GM19193 (cell line): ENCODE measurements around the gene PRRC2A.
A peak's percentile ranks its signal among the peaks of the same experiment; 100 is the strongest.

ENCODE experiments used
- POLR2A ChIP-seq: IDR thresholded peaks from 4 replicates; pipeline ENCODE4 v1.6.1; 2011; ENCODE audit not compliant: insufficient read depth, insufficient read length; ENCODE audit errors: extremely low read depth

Gene PRRC2A

GRCh38 chr6:31631209-31631608 lies 10.7 kb downstream of the PRRC2A start:
- no peak for TF ChIP-seq POLR2A

- no peak for TF ChIP-seq POLR2A
These were observed 11.3 kb downstream of the PRRC2A start for GRCh38 chr6:31631681-31632278.

- TF ChIP-seq POLR2A: peak; percentile 32
These were observed 11.9 kb downstream of the PRRC2A start for GRCh38 chr6:31632279-31632946.

DNA sequence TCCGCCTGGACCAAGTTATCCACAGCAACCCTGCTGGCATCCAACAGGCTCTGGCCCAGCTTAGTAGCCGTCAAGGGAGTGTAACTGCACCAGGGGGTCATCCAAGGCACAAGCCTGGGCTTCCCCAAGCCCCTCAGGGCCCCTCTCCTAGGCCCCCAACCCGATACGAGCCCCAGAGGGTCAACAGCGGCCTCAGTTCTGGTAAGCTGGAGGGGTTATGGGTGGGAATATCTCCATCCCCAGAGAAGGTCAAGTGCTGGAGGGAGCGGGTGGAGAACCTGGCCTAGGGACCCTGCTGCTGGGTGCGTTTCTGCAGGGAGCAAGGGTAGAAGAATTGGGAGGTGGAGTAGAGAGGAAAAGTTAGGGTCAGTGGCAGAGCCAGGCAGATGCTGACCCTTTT lies 12.9 kb downstream of the PRRC2A start:
- TF ChIP-seq POLR2A: no peak

DNA sequence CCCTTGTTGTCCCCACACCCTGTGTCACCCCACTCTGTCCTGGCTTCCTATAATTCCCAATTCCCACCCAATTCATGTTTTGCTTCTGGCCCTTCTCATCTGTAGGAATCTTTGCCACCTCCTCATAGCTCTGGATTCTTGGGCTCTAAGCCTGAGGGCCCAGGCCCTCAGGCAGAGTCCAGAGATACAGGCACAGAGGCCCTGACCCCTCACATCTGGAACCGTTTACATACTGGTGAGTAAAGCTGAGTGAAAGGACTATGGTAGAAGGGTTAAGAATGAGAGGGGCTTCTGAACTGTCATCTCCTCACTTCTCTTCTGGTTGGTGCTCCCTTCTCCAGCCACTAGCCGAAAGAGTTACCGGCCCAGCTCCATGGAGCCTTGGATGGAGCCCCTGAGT lies 13.6 kb downstream of the PRRC2A start:
- TF ChIP-seq POLR2A: no peak

- no peak for TF ChIP-seq POLR2A
These were observed 14.6 kb downstream of the PRRC2A start for GRCh38 chr6:31634969-31635575.

GRCh38 chr6:31636698-31637596 lies 16.4 kb downstream of the PRRC2A start:
- peak; percentile 17 for TF ChIP-seq POLR2A

DNA sequence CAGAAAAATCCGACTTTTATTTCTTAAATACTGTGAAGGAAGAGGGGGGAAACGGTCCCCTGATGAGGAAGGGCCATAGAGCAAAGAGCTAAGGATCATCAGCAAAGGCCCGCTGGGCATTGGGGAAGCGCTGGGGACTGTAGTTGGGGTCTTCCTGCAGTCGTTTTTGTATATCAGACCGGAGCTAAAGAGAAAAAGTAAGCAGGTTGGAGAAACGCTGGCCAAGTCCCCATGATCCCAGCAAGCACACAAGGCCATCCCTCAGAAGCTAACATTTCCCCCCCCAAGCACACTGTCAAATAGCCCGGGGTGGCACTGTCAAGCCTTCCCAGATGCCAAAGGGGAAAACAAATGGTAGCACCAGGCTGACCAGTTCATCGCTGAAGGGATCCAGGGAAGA lies 18.5 kb downstream of the PRRC2A start:
- TF ChIP-seq POLR2A: peak; percentile 12

DNA sequence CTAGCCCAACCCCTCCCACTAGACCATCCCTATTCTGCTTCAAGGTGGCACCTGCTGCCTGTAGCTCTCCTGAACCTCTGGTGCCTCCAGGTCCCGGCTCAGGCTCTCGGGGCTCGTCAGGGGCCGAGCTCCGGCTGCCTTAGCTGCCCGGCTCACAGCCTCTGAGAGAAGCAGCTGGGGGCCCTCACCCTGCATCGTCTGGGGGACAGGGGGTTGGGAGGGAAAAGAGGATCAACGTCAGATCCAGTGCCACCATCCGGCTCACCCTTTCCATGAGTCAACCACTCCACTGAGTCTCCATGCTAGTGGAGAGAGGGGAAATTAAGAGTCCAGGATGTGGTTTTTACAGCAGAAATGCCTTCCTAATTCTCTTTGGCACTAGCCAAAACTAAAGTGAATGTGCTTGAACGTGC lies 18.9 kb downstream of the PRRC2A start:
- TF ChIP-seq POLR2A: no peak

GRCh38 chr6:31640612-31641011 lies 20.1 kb downstream of the PRRC2A start:
- TF ChIP-seq POLR2A: no peak

DNA sequence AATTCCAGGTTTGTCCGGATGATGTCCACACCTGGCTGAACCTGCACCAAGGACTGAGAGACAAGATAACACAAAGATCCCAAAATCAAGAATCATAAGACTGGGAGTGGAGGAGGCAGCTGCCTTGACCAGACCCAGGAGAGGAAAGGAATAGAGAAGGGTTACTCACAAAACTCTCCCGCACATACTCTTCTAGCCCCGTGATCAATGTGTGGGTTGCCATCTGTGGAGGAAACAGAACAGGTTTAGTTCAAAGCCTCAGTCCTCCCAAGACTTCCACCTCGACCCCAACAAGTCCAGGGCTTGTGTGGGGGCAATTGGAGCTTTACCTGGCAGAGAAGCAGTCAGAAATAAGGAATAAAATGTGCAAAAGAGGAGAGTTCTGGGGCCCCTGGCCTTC lies 20.9 kb downstream of the PRRC2A start:
- no peak for TF ChIP-seq POLR2A

DNA sequence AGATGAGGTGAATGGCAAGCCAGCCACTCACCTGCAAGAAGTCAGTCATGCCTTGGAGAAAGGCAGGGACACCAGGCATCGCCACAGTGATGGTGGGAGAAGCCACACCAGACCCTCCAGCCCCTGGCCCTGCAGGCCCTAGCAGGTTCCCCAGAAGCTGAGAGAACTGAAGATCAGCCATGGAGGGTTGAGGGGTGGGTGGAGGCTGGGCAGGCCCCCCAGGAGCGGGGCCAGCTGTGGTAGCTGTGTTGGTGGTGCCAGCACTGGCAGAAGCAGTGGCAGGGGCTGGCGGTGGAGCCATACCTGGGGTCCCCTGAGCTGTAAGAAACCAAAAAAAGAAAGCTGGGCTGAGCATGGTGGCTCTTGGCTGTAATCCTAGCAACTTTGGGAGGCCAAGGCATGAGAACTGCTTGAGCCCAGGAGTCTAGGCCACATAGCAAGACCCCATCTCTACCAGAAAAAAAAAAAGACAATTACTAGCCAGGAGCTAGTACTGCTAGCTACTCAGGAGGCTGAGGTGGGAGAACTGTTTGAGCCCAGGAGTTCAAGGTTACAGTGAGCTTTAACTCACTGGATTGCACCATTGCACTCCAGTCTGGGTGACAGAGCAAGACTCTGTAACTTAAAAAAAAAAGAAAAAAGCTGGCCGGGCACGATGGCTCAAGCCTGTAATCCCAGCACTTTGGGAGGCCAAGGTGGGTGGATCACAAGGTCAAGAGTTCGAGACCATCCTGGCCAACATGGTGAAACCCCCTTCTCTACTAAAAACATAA lies 22.5 kb downstream of the PRRC2A start:
- TF ChIP-seq POLR2A: no peak

DNA sequence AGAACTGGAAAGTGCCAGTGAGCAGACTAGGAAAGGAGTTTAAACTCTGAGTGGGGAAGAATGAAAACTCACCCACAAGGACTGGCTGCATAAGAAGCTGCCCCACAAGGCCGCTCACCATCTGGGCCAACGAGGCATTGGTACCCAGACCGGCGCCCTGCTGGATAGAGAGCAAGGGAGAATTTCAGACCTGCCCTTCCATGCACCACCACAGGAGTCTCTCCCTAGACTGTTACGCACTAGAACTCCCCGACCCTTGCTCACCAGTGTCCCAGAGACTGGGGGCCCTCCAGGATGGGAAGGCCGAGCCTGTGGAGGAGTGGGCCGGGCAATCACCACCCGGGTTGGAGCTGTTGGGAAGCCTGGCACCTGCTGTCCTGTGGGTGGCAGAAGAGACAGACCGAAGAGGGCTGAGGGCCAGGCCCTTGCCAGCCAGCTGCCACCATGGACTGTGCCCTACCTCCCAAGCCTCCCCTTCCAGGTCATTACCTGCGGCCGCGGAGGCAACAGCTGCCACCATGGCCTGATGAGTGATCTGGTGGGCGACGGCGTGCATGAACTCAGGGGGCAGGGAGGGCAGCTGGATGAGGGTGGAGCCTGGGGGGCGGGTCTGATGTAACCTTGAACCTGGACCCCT lies 23.4 kb downstream of the PRRC2A start:
- TF ChIP-seq POLR2A: no peak

DNA sequence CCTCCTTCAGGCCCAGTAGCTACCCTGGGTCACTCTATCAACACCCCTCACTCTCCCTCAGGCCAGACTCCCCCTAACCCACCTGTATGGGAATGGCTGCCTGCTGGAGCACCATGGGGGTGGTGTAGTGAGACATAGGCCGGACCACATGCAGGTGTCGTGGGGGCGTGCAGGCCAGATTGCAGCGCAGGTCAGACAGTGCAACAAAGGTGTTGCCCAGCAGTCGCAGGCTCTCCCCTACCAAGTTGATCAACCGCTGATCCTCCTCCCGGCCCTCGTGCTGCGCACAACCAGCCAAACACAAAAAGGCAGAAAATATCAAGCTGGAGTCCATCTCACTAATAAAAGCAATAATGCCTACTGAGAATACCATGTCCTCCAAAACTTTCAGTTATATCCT lies 24.8 kb downstream of the PRRC2A start:
- no peak for TF ChIP-seq POLR2A
